Keratinocyte (primary cell): Measurements from ENCODE around the gene IL22RA1. TPM values are rescaled to one million over a fixed set of nuclear protein-coding genes. Genes with fewer than 3 reads are reported as not detected.

Experiments
- DNase-seq: peaks from one replicate; pipeline ENCODE4 v3.0.0-alpha.2; 2011; ENCODE audit warnings: low read depth, missing footprints, low spot score
- FAIRE-seq: peaks from 2 replicates; lab custom pipeline; 2011; peaks lifted over from hg19 to GRCh38; lab: Jason Lieb, UNC
- H2AFZ ChIP-seq: 2 replicates; pipeline ENCODE4 v1.6.0; 2012; ENCODE audit warnings: low read length, control low read depth, inconsistent platforms; ENCODE audit not compliant: control insufficient read depth
- H3K27ac ChIP-seq: 2 replicates; pipeline ENCODE4 v1.5.1; 2011; ENCODE audit warnings: low read length; ENCODE audit not compliant: control insufficient read depth, insufficient read depth
- H3K27me3 ChIP-seq: 3 replicates; pipeline ENCODE4 v1.6.0; 2011; ENCODE audit warnings: low read length; ENCODE audit not compliant: control insufficient read depth, insufficient read depth; ENCODE audit errors: extremely low read depth
- H3K36me3 ChIP-seq, 2 experiments: 2 replicates in 1 of 2; 3 replicates in 1 of 2; pipeline ENCODE4 v1.5.1; 2011; ENCODE audit warnings: low read length in 2 of 2, mild to moderate bottlenecking in 1 of 2; ENCODE audit not compliant: control insufficient read depth in 2 of 2, insufficient read depth in 2 of 2; ENCODE audit errors: extremely low read depth in 1 of 2
- H3K4me1 ChIP-seq: 3 replicates; pipeline ENCODE4 v1.5.1; 2011; ENCODE audit warnings: low read length; ENCODE audit not compliant: control insufficient read depth, insufficient read depth; ENCODE audit errors: extremely low read depth
- H3K4me2 ChIP-seq: 3 replicates; pipeline ENCODE4 v1.6.0; 2011; ENCODE audit warnings: low read depth, low read length; ENCODE audit not compliant: control insufficient read depth, insufficient read depth; ENCODE audit errors: extremely low read depth
- H3K4me3 ChIP-seq, 3 experiments: fragments of 200-600 bp in 1 of 3; sonication (generic) in 1 of 3; 2 replicates in 2 of 3; 3 replicates in 1 of 3; pipeline ENCODE4 v1.5.1; 2011 to 2016; ENCODE audit warnings: low read length in 3 of 3, mild to moderate bottlenecking in 3 of 3, control low read depth in 2 of 3, inconsistent platforms in 1 of 3, low read depth in 1 of 3, mixed read lengths in 1 of 3, mixed run types in 1 of 3, moderate library complexity in 1 of 3; ENCODE audit not compliant: control insufficient read depth in 2 of 3, insufficient read depth in 2 of 3; ENCODE audit errors: extremely low read depth in 1 of 3
- H3K79me2 ChIP-seq: 2 replicates; pipeline ENCODE4 v1.6.0; 2012; ENCODE audit warnings: low read length; ENCODE audit not compliant: control insufficient read depth, insufficient read depth
- H3K9ac ChIP-seq: 3 replicates; pipeline ENCODE4 v1.6.0; 2011; ENCODE audit warnings: low read length; ENCODE audit not compliant: control insufficient read depth, insufficient read depth; ENCODE audit errors: extremely low read depth
- H3K9me1 ChIP-seq: 3 replicates; pipeline ENCODE4 v1.6.0; 2011; ENCODE audit warnings: low read length; ENCODE audit not compliant: control insufficient read depth, insufficient read depth; ENCODE audit errors: extremely low read depth
- H3K9me3 ChIP-seq: 2 replicates; pipeline ENCODE4 v1.5.1; 2012; ENCODE audit warnings: low read depth, low read length; ENCODE audit not compliant: control insufficient read depth
- H4K20me1 ChIP-seq: 3 replicates; pipeline ENCODE4 v1.6.0; 2011; ENCODE audit warnings: low read length; ENCODE audit not compliant: control insufficient read depth, insufficient read depth; ENCODE audit errors: extremely low read depth
- CTCF ChIP-seq, 3 experiments: IDR thresholded peaks in 1 of 3; conservative IDR thresholded peaks in 1 of 3; optimal IDR thresholded peaks in 1 of 3; 2 replicates in 2 of 3; 3 replicates in 1 of 3; pipeline versions ENCODE3 to v1.5.1; 2011; ENCODE audit warnings: low read length in 3 of 3, mild to moderate bottlenecking in 3 of 3, moderate library complexity in 2 of 3, control low read depth in 1 of 3, inconsistent platforms in 1 of 3; ENCODE audit not compliant: insufficient read depth in 2 of 3; ENCODE audit errors: extremely low read depth in 1 of 3
- EZH2 ChIP-seq: IDR thresholded peaks from one replicate; pipeline ENCODE4 v1.6.1; 2012; ENCODE audit warnings: inconsistent platforms, mild to moderate bottlenecking, low read length, moderate library complexity
- dilution Hi-C: fragments of 300-500 bp; cut with MboI; formaldehyde crosslinking; loops from one replicate; pipeline ENCODE4 v1.7.0; 2020; ENCODE audit warnings: low sequenced_read_pairs; ENCODE audit not compliant: extremely low pct_ligation_motif_present
- polyA plus RNA-seq, 5 experiments: library from polyadenylated mRNA; depleted of rRNA in 3 of 5; stranded (reverse) in 3 of 5; stranded (forward) in 1 of 5; unstranded in 1 of 5; fragments of >200 nt; gene quantifications; 1 replicate in 1 of 5; 2 replicates in 3 of 5; 3 replicates in 1 of 5; pipeline versions ENCODE4 v1.2.1 to v1.2.3, GENCODE V29; 2011 to 2012; ENCODE audit warnings: missing spikeins in 2 of 5, low read depth in 1 of 5, low replicate concordance in 1 of 5

Gene IL22RA1
- polyA plus RNA-seq, 1 donor (not counting 4 experiments of a cell fraction or from before 2014, with no cell fraction given): 1.7 TPM

GRCh38 chr1:24114753-24115152 lies 28.2 kb downstream of the IL22RA1 start:
- Histone ChIP-seq H3K9me3 (no peaks in the 10 kb centered on the region), H3K9ac (no peak overlapping the region), H3K4me2 (no peak overlapping the region), H2AFZ (no peak overlapping the region), H3K27me3 (no peaks in the 10 kb centered on the region), H3K79me2 (no peaks in the 10 kb centered on the region), H3K4me1 (peaks cover 41% of the 10 kb centered on the region), H3K36me3 (no peaks in the 10 kb centered on the region), H3K9me1 (no peaks in the 10 kb centered on the region), H4K20me1 (no peaks in the 10 kb centered on the region), H3K4me3 (no peak overlapping the region), H3K27ac (no peak overlapping the region)
- DNase-seq (no peak), FAIRE-seq (no peak)
- TF ChIP-seq EZH2 (no peak), CTCF (optimal IDR thresholded peaks at IDR 0.05 in 1 of 3, IDR thresholded peaks at IDR 0.05 in 1 of 3, conservative IDR thresholded peaks at IDR 0.05 in 1 of 3; ENCODE audit: extremely low read depth in 1 of 3, insufficient read depth in 2 of 3, low read length in 3 of 3) (no peak)
- dilution Hi-C loops: no loop called here

GRCh38 chr1:24113641-24114033 lies 29.3 kb downstream of the IL22RA1 start:
- dilution Hi-C loops: no loop called here
- Histone ChIP-seq H3K4me1 (peaks cover 40% of the 10 kb centered on the region), H3K4me3 (no peak overlapping the region), H4K20me1 (no peaks in the 10 kb centered on the region), H3K4me2 (no peak overlapping the region), H3K27ac (no peak overlapping the region), H3K9ac (no peak overlapping the region), H2AFZ (no peak overlapping the region), H3K9me1 (no peaks in the 10 kb centered on the region), H3K36me3 (no peaks in the 10 kb centered on the region), H3K79me2 (no peaks in the 10 kb centered on the region), H3K9me3 (no peaks in the 10 kb centered on the region), H3K27me3 (no peaks in the 10 kb centered on the region)
- DNase-seq (no peak), FAIRE-seq (no peak)
- TF ChIP-seq CTCF (optimal IDR thresholded peaks at IDR 0.05 in 1 of 3, IDR thresholded peaks at IDR 0.05 in 1 of 3, conservative IDR thresholded peaks at IDR 0.05 in 1 of 3; ENCODE audit: extremely low read depth in 1 of 3, insufficient read depth in 2 of 3, low read length in 3 of 3) (no peak), EZH2 (no peak)
